Amniotic stem cell (primary cell): ENCODE data around the gene TMEM95.
A peak's percentile ranks its signal among the peaks of the same experiment; 100 is the strongest.
"Not testable (repeated sequence)": the region's sequence is repeated elsewhere in the genome, so short reads cannot be mapped to it uniquely, and the experiment has no call there.

Experiments used
- DNase-seq: peaks from one replicate; lab custom pipeline; 2025; lab: John Stamatoyannopoulos, UW

Gene TMEM95

DNA sequence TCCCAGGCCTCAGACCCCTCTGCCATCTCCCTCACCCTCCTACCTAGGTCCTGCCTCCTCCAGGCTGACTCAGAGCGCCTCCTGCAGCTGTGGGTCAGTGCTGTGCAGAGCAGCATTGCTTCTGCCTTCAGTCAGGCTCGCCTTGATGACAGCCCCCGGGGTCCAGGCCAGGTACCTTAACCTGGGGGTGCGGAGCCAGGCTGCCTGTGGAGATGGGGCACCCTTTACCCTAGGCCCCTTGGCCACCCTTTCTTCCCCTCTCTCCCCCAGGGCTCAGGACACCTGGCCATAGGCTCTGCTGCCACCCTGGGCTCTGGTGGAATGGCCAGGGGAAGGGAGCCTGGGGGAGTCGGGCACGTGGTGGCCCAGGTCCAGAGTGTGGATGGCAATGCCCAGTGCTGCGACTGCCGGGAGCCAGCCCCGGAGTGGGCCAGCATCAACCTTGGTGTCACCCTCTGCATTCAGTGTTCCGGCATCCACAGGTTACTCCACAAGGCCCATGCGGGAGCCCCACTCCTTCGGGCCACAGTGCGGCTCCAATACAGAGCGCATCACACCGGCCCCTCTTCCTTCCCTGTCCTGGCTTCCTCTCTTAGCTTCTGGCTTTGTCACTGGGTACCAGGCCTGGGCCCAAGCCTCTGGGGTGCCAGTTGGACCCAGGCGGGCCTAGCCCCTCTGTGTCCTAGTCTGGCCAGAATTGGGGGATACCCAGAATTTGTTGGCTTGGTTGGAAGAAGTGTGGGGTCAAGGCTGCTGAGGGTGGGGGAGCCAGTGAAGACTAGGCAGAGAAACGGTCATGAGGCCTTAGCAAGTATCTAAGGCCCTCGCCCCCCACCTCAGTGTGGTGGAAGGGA lies 8.0 kb upstream of the TMEM95 start:
- DNase-seq: no peak

DNA sequence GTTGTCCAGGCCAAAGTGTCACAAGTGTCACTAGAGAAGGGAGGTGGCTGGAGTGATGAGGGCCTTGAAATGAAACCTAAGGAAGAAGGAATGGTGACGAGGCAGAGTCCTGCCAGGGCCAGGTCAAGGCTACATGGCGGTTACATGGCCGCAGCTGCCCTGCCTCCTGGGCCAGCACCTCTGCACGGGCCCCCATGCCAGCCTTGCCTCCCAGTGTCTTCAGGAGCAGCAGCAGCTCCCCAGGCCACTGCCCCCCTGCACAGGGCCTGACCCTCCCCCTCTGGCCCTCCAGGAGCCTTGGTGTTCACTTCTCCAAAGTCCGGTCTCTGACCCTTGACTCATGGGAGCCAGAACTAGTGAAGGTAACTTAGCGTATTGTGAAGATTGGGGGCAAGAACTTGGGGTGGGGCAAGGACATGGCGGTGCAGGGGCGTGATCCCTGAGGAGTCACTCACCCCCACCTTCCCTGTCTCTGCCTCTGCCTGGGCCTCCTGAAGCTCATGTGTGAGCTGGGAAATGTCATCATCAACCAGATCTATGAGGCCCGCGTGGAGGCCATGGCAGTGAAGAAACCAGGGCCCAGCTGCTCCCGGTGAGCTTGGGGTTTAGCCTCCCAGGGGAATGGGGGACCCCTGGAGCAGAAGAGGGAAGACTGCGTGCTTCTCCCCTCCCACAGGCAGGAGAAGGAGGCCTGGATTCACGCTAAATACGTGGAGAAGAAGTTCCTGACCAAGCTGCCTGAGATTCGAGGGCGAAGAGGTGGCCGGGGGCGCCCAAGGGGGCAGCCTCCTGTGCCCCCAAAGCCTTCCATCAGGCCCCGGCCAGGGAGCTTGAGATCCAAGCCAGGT lies 7.1 kb upstream of the TMEM95 start:
- DNase-seq: no peak

DNA sequence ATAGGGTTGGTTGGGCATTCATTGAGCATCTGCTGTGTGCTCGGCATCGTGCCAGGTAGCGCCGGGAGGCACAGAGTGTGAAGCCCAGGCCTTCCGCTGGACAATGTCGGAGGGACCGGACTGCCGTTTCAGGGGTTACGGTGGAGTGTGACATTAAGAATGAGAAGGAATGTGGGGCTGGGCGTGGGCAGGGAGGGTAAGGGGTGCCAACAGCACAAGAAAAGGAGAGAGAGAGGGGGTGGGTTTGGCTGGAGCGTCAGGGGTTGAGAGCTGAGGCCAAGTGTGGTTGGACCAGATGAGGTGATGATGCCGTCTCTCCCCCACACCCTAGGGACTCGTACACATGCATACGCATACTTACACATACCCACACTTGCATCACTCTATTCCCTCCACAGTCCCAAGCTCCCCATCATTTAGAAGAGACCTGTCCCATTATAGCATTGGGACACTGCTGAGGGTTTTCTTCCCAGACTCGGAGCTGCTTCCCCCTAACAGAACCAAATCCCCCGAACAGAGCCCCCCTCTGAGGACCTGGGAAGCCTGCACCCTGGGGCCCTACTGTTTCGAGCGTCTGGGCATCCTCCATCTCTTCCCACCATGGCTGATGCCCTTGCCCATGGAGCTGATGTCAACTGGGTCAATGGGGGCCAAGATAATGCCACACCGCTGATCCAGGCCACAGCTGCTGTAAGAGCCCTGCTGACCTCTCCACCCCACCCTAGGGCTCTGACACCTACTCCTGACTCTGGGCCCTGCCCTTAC lies 6.3 kb upstream of the TMEM95 start:
- no peak for DNase-seq

- DNase-seq: peak; percentile 81
Measured at GRCh38 chr17:7351665-7352502, 3.1 kb upstream of the TMEM95 start, which contains the start of gene KCTD11. Gene KCTD11 (plus strand): TSS chr17:7352162.

DNA sequence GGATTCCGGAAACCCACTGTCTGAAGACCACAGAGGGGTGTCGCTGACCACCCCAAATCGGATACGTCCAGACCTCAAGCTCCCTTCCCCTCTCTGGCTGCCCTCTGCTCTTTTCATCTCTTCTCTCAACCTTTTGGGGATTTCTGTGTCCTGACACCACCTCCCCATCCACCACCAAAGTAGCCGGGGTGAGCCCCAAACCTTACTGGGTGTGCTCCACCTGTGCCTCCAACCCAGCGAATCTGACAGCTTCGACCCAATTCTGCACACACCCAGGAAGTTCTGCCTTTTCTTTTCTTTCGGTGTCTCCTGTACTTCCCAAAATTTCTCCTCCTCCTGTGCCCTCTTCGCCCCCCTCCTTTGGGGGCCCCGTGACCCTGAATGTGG lies 2.5 kb upstream of the TMEM95 start:
- DNase-seq: no peak

GRCh38 chr17:7352910-7353635 lies 1.9 kb upstream of the TMEM95 start:
- DNase-seq: no peak

GRCh38 chr17:7354262-7354843 lies 603 bp upstream of the TMEM95 start:
- no peak for DNase-seq

DNA sequence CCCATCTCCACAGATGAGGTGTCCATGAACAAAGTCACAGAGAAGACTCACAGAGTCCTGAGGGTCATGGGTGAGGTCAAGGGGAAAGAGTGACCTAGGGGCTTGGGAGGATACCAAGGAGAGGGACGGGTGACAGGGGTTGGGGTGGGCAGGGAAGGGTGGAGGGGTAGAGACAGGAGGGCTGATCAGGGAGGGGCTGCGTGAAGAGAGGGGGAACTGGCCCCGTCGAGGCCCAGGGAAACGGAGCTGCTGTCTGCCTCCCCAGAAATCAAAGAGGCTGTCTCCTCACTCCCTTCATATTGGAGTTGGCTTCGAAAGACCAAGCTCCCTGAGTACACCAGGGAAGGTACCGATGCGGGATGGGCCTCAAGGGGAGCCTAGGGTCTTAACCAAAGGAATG lies 617 bp downstream of the TMEM95 start:
- no peak for DNase-seq

DNA sequence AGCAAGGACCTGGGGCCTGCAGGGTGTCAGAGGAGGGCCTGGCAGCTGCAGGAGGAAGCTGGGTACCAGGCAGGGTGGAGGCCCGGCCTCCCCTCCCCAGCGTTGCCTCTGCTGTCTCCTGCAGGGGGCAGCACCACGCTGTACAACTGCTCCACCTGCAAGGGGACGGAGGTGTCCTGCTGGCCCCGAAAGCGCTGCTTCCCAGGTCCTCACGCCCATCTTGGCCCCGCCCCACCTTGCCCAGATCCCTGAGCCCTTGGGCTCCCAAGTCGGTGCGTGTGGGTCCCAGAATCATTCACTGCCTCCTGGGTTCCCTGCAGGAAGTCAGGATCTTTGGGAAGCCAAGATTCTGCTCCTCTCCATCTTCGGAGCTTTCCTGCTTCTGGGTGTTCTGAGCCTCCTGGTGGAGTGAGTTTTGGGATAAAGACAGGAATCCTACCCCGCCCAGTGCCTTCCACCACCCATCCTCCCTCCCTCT lies 1.2 kb downstream of the TMEM95 start:
- no peak for DNase-seq

- DNase-seq: no peak
Measured at GRCh38 chr17:7356756-7357155, 1.8 kb downstream of the TMEM95 start.

GRCh38 chr17:7357381-7357780 lies 2.4 kb downstream of the TMEM95 start:
- no peak for DNase-seq

DNA sequence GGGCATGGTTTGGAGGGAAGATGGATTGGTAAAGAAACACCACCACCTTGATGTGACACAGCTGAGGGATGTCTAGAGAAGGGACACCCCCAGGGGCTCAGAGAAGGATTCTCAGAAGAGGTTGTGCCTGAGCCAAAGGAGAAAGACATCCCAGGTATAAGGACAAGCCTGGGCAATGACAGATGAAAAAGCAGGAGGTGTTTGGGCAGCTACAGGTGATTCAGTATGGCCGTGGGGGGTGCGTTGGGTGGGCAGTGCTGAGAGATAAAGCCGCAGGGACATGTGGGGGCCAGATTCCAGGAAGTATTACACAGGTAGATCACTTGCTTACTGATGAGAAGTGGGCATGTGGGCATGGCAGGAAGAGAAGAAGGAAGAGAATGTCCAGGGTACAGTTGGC lies 7.0 kb downstream of the TMEM95 start:
- DNase-seq: no peak

GRCh38 chr17:7363311-7363710 lies 8.4 kb downstream of the TMEM95 start:
- no peak for DNase-seq

DNA sequence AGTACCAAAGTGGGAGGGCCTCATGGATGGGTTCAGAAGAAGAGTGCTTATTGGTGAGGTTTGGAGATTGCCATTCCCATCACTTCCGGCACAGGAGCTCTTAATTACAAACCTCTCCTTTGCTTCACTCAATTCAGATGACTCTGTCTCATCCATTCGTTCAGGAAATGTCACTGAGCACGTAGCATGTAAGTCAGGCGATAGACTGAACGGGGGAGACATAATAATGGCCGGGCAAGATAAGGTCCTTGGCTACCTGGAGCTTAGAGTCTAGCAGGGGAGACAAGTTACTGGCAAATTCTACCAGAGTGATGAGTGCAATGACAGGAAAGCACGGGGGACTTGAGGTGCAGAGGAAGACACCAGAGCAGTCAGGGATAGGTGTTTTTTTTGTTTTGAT lies 11.0 kb downstream of the TMEM95 start:
- DNase-seq: not testable (repeated sequence)

GRCh38 chr17:7367083-7367482 lies 12.1 kb downstream of the TMEM95 start:
- no peak for DNase-seq

DNA sequence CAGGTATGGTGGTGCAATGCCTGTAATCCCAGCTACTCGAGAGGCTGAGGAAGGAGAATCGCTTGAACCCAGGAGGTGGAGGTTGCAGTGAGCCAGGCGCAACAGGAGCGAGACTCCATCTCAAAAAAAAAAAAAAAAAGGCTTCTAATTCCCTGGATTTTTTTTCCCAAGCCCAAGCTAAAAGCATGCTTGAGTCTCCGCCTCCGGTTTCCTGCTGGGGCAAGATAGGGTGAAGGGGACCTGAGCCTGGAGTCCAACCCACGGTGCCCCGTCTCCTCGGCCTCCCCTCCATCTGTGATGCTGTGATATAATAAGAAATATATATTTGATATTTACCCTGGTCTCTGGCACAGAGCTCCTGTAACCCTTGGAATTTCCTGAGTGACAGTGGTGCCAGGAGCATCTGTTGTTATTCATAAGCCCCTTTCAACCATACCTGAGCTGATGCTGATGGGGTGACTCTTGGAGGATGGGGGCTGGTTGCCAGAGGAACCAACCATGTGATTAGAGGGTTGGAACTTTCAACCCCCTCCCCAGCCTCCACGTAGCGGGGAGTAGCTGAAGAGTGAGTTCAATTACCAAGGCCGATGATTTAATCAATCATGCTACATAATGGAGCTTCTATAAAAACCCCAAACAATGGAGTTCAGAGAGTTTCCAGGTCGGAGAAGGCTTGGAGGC lies 13.1 kb downstream of the TMEM95 start:
- DNase-seq: no peak

GRCh38 chr17:7368599-7368994 lies 13.6 kb downstream of the TMEM95 start:
- DNase-seq: not testable (repeated sequence)

- no peak for DNase-seq
Measured at GRCh38 chr17:7369825-7370224, 14.9 kb downstream of the TMEM95 start.

DNA sequence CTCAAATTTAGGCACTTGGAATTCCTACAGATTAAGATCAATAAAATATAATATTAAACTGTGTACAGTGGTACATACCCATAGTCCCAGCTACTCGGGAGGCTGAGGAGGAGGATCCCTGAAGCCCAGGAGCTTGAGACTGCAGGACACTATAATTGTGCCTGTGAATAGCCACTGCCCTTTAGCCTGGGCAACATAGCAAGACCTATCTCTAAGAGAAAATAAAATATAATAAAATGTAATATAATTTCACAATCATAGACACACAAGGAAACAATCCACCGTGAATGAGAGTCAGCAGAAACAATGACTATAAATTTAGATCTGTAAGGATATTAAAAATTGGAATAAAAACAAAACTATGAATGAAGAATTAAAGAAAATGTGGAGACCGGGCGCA lies 15.9 kb downstream of the TMEM95 start:
- no peak for DNase-seq

- no peak for DNase-seq
Measured at GRCh38 chr17:7374353-7374752, 19.4 kb downstream of the TMEM95 start.
